NCI-H2196 (cell line): ENCODE data around the gene POC5.
A peak's percentile ranks its signal among the peaks of the same experiment; 100 is the strongest.
"Not testable (repeated sequence)": the region's sequence is repeated elsewhere in the genome, so short reads cannot be mapped to it uniquely, and the experiment has no call there.

Experiments
- DNase-seq: peaks from one replicate; lab custom pipeline; 2025; ENCODE audit not compliant: unreplicated experiment; lab: John Stamatoyannopoulos, UW

POC5 gene

DNA sequence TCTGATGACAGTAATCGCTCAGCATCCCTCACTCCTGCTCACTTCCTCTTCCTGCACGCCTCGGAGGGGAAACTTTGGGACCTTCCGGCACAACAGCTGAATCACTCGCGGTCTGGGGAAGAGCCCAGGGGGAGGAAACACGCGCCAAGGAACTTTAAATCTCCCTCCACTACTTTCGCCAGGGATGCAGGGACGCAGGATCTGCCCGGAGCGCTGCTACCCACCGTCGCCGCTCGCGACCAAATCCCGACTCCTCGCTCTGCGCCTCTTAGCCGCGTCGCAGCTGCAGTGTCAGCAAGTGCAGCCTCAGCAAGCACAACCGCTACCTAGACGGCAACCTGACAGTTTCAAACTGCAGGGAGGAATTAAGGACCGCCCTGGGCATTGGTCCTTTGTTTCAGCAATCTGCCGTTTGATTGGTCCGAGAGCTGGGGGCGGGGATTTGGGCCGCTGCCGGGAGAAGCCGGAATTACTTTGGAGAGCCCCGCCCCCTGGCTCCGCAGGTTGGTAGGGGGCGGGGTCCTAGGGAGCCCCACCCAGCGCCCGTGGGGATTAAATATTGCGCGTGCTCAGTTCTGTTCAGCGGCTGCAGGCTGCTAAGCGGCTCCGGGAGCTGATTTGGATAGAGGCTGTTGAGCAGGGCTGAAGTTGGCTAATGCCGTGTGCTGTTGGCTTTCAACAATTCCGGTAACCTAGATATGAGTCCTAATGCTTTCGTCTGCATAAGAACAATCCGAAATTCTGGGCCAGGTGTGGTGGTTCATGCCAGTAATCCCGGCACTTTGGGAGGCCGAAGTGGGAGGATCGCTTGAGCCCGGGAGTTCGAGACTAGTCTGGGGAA is at the start of gene POC5:
Gene POC5 (minus strand): TSS at position 356 of the 841 bp plus-strand sequence. CDS start 4,500 bp downstream, outside the sequence.
- DNase-seq: peak; percentile 85

- no peak for DNase-seq
Measured at GRCh38 chr5:75758116-75758515, 40.9 kb upstream of the POC5 start.

GRCh38 chr5:75756981-75757380 is 39.7 kb upstream of the POC5 start:
- no peak for DNase-seq

- DNase-seq: no peak
Measured at GRCh38 chr5:75756211-75756610, 39.0 kb upstream of the POC5 start.

DNA sequence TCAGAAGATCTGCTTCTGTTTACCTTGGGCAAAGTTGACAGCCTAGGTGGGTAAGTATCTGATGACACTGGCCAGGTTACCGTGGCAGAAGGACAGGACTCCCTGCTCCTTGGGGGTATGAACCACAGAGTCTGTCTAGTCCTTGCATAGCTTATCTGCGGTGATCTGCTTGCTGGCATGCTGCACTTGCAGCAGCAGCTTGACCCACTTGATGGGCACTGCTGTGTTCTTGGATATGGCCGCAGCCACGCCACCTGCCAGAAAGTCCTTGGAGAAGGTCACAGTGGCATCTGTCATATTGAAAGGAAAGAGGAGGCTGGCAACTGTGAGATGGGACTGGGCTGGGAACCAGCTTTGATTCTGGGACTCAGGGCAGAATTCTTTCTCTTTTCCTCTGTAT is 35.9 kb upstream of the POC5 start:
- no peak for DNase-seq

DNA sequence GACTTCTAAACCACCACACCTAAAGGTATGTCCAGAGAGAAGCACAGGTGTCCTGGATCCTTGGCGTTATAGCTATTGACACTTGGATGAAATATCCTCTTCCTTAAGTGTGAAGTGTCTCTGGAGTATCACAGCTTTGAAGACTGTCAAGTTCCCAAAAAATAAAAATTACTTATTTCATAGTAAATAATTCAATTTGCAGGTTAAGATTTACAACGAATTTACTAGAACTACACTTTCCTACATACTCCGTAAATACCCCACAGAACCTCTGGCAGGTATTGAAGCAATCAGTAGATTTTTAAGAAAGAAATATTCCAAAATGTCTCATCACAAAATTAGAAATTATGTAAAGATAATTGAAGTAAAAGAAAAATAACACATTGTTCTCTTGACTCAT is 27.1 kb upstream of the POC5 start:
- no peak for DNase-seq

GRCh38 chr5:75736273-75736672 is 19.0 kb upstream of the POC5 start:
- no peak for DNase-seq

DNA sequence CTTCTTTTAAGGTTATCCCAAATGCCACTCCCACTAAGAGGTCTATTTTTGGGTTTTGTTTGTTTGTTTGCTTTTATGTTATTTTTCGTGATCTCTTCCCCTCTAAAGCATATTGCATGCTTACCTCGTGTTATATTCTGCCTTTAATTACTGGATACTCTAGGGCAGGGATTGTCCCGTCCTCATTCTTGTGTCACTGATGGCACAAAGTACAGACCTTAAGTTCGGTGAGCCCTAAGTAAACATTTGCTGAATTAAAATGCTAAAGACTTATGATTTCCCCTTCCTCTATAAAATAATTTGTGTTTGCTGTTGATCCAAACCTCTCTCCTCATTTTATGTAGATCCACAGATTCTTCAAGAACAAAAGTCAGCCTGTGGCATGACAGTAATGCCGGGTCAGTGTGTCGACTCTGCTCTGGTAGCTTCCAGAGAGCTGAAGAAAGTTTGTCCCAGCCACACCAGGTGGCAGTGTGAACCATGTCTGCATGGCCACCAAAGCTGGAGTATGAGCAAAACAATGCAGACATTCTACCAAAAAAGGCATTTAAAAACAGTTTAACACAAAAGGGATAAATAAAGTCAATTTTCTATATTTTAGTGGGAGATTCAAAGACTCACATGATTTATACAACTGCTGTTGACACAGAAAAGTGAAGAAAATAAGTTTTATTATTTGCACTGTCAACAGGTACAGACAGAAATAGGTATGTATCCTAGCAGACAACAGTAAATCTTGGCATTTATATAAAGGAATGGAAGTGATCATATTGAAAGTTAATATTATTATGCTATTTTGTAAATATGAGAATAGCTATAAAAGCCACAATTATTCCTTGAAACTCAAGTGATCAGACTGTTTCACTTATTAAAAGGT is 17.9 kb upstream of the POC5 start:
- no peak for DNase-seq

GRCh38 chr5:75733767-75734166 is 16.5 kb upstream of the POC5 start:
- DNase-seq: no peak

GRCh38 chr5:75731515-75731914 is 14.3 kb upstream of the POC5 start:
- not testable (repeated sequence) for DNase-seq

DNA sequence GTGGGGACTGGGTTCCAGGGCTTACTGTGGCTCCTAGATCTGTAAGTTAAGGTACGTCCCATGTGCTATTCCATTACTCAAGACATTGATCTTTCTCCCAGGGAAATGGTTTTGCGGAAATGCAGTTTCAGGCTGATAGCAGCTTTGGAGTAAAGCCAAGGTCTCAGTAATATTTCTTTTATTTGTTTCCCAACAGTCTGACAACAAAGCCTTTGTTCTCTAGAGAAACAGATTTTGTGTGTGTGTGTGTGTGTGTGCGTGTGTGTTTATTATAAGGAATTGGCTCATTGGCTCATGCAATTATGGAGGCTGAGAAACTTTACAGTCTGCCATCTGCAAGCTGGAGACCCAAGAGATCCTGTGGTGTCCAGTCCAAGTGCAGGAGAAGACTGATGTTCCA is 12.1 kb upstream of the POC5 start:
- DNase-seq: no peak

- DNase-seq: no peak
Measured at GRCh38 chr5:75727931-75728330, 10.7 kb upstream of the POC5 start.

- not testable (repeated sequence) for DNase-seq
Measured at GRCh38 chr5:75726224-75726623, 9.0 kb upstream of the POC5 start.

- no peak for DNase-seq
Measured at GRCh38 chr5:75723378-75723777, 6.1 kb upstream of the POC5 start.

DNA sequence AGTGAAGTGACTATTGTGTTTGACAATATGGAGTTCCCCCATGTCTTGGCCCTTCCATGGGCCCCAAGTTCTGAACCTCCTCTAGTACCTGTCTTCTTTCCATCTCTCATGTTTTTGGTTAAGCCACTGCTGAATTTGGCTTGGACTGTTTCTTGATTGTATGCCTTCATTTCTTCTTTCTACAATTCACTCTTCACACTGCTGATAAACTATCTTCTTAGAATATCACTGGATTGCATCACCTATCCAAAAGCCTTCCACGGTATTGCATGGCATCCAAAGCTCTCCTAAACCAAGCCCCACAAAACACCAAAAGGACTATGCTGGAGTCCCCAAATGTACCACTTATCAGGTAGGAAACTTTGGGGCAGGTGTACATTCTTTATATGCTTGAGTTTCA is 4.3 kb upstream of the POC5 start:
- DNase-seq: no peak

DNA sequence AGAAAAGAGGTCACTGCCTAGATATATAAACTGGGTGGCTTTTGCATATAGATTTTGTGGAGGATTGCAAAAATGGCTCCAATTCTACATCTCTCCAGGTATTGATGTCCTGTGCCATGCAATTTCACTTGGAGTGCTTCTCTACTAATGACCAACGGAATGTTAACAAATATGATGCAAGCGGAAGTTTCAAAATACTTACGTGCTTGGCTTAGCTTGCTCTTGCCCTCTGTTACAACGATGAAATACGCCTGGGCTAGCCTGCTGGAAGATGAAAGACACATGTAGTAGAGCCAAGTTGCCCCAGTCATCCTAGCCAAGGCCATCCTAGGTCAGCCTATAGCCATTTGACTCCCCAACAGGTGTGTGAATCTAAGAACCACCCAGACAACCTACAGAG is 3.6 kb upstream of the POC5 start:
- DNase-seq: no peak

- no peak for DNase-seq
Measured at GRCh38 chr5:75716715-75717081, 539 bp downstream of the POC5 start.

DNA sequence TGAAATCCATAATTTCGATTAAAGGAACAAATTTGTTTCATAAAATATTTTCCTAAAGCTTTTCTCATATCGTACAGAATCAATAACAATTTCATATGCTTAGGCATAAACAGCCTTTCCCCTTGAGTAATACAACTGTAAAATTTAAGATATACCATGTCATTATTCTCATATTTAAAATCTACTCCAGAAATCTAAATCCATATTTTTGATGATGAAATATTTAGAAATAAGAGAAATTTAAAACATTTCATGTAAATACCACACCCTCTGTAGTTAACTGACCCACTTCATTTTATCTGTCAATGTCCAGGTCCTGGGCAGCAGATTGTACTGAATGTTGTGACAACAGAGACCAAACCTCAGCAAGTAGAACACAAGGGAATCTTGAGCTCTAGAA is 5.1 kb downstream of the POC5 start:
- DNase-seq: no peak

GRCh38 chr5:75711151-75711550 is 6.1 kb downstream of the POC5 start:
- no peak for DNase-seq

DNA sequence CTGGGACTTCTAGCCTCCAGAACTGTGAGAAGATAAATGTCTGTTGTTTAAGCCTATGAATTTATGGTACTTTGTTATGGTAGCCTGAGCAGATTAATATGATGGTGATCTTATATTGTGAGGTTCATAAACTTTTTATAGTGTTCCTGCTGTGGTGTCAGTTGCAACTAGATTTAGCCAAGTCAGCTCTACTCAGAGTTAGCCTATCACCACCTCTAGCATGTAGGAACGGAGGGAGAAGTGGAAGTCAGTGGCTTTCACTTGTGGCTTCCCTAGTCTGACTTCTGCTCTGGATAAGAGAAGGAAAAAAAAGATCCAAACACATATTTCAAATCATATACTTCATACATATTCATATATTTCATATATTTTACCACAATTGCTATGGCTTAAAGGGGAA is 6.6 kb downstream of the POC5 start:
- no peak for DNase-seq

GRCh38 chr5:75707911-75708509 is 9.2 kb downstream of the POC5 start:
- no peak for DNase-seq

DNA sequence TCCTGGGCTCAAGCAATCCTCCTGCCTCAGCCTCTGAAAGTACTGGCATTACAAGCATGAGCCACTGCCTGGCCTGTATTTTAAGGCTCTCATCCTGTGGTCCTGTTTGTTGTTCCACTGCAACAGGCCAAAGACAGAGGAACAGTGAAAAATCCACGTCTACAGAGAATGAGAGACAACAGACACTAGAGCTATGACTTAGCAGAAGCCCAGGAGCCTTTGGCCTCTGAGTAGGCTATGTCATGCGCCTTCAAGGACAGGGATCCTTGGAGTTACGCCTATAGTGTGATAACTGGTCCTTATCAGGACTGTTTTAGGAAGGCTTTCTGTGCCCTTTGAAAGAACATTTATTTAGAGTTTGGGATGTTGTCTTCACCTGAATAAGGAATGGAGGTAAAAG is 10.5 kb downstream of the POC5 start:
- DNase-seq: no peak
